ENCODE results near the gene ARHGEF2.

Gene ARHGEF2

GRCh38 chr1:155897746-155898145 lies 80.6 kb downstream of the ARHGEF2 start:
- Histone ChIP-seq H3F3A (ENCODE audit: low read depth) (0 out of 2 replicates have a peak, but pooled peaks cover 3% of the 10 kb centered on the region), H3K36me3 (ENCODE audit: insufficient read depth, low read length) (peaks cover 29% of the 10 kb centered on the region; the same call in 1 of the 2 replicates)
- no peak for TF ChIP-seq EZH2phosphoT487 (IDR thresholded peaks at IDR 0.05; ENCODE audit: borderline replicate concordance)

More at GRCh38 chr1:155897746-155898145, 80.6 kb downstream of the ARHGEF2 start:
- Histone ChIP-seq H3K79me2 (ENCODE audit: insufficient read depth, low read length) (no peaks in the 10 kb centered on the region), H3K27me3 (ENCODE audit: insufficient read depth, low read length, poor library complexity, severe bottlenecking) (no peaks in the 10 kb centered on the region), H3K9ac (ENCODE audit: low read depth, low read length, poor library complexity, severe bottlenecking) (no peak overlapping the region), H3K4me1 (ENCODE audit: insufficient read depth, low read length, poor library complexity, severe bottlenecking) (peaks cover 6% of the 10 kb centered on the region), H3K9me2 (replicated peaks; ENCODE audit: low read depth, low read length) (no peaks in the 10 kb centered on the region), H3K4me3 (ENCODE audit: low read length, poor library complexity, severe bottlenecking) (no peak overlapping the region), H4K20me1 (ENCODE audit: insufficient read depth, low read length, poor library complexity, severe bottlenecking) (no peaks in the 10 kb centered on the region), H3K9me3 (ENCODE audit: insufficient read depth, low read depth, low read length) (no peaks in the 10 kb centered on the region), H2AFZ (ENCODE audit: low read length) (no peak overlapping the region), H3K4me2 (ENCODE audit: low read depth, low read length, poor library complexity, severe bottlenecking) (no peak overlapping the region)
